NCI-H2029 (cell line): ENCODE measurements around the gene RIMS3.

Experiments used
- DNase-seq: peaks from one replicate; lab custom pipeline; 2025; lab: John Stamatoyannopoulos, UW

RIMS3 gene

GRCh38 chr1:40653851-40654537, 11.5 kb downstream of the RIMS3 start:
- DNase-seq: no peak

GRCh38 chr1:40652979-40653378, 12.5 kb downstream of the RIMS3 start:
- no peak for DNase-seq

GRCh38 chr1:40652468-40652867, 13.0 kb downstream of the RIMS3 start:
- DNase-seq: no peak

GRCh38 chr1:40651138-40651857, 14.2 kb downstream of the RIMS3 start:
- DNase-seq: peak; percentile 100

GRCh38 chr1:40650075-40650474, 15.4 kb downstream of the RIMS3 start:
- DNase-seq: peak; percentile 60

DNA sequence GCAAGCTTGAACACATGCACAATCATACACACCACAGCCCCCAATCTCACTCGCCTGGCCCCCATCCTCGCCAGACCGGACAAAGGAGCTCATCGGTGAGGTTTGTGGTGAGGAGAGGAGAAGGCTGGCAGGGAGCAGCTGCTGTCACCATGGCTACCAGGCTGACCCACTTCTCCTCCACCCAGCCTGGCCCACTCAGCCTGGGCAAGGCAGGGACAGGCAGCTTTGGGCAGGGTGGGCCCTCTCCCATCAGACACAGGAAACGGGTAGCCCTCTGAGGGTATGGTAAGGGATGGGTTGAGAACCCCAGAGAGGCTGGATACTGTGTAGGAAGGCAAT, 15.9 kb downstream of the RIMS3 start:
- peak; percentile 96 for DNase-seq

DNA sequence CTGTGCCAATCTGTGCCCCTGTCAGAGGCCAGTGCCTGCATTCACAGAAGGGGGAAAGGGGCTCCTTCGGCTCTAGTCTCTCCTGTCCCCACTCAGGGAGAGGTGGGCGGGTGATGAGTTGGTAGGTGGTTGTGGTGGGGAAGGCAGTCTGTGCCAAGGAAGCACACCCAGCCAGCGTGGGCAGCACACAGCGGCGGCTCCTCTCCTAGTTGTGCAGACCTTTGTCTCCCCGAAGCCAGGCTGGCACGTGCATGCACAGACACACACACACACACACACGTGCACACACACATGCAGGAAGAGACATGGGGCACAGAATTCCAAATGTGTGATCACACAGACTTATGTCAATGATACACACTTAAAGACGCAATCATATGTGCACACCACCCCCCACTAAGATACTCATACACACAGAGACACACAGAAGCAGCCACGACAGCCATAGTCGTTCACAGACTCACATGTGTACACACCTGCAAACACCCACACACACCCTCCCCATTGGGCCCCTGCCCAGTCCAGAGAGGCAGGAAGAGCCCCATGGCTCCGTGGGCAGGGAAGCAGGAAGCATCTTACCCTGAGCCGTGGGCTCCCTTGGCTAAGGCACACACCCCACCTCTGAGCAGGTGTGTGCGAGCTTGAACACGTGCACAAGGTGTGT, 16.4 kb downstream of the RIMS3 start:
- peak; percentile 98 for DNase-seq

DNA sequence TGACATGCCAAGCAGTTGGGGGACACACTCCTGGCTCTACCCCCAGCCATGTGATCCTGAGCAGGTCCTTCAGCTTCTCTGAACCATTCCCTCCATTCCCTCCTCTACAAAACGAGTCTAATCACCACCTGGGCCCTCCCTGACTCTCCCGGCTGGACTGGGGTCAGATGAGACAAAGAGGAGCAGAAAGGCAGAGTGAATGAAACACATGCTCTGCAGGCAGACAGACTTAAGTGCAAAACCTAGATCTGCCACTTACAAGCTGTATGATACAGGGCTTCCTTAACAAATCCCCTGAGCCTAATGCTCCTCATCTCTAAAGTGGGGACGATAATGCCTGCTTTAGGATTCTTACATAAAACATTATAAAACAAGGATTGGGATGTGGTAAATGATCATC, 17.3 kb downstream of the RIMS3 start:
- no peak for DNase-seq

GRCh38 chr1:40646315-40646714, 19.2 kb downstream of the RIMS3 start:
- no peak for DNase-seq

DNA sequence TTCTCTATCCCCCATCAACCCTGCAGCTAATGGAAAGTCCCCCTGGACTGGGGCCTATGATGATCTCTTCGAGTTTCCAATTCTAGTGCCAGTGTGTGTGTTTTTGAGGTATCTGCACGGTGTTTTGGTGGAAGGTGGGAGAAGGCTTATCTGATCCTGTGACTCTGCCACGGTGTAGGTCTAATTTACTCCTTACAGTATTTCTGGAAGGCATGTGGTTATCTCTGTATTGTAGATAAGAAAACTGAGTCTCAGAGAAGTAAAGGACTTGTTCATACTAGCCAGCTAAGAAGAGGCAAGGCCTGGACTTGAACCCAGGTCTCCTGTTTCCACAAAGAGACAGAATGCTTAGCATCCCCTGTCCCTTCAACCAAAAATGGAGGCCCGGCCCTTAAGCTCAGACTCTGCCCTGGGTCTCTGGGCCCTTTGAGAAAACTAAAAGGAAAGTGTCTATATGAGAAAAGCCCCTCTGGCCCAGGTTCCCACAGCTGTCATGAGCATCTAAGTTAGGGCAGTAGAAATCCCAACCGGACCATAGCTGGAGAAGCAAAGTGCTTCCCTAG, 20.3 kb downstream of the RIMS3 start:
- DNase-seq: no peak

- no peak for DNase-seq
These were observed 23.8 kb downstream of the RIMS3 start for GRCh38 chr1:40641601-40642242.

GRCh38 chr1:40640314-40641076, 25.0 kb downstream of the RIMS3 start:
- DNase-seq: no peak

DNA sequence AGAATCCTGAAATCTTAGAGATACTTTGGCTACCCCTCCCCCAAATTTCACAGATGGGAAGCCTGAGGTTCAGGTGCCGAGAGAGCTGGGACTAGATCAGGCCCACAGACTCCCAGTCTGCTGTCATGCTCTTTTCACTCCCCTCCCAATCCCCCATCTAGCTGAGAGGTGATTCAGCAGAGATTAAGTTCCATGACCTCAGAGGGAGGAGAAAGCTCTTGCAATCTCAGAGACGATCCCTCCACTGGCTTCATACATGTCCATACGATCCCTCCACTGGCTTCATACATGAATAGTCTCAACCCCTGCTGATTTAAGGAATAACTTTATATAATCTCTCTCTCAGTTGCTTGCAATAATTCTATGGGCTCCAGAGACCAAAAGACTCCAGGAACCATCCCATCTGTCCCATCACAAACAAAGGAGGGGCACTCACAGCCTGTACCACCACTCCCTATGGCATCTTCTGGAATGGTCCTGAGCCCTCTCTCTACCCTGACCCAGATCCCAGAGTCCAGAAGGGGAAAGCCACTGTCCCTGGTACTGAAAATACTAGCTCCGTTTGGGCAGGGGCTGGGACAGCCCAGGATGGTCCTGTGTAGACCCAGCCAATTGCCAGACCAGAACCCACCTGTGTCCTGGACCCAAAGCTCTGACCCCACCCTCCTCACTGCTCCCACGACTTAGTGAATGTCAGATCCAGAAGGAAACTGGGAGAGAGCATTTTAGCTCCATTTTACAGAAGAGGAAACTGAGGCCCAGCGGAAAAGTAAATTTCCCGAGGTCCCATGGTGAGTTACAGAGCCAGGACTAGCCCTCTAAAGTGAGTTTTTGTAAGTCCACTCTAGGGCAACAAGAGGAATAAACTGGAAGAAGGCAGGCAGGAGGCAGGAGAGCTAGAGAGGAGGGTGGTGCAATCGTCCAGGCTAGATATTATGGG, 27.1 kb downstream of the RIMS3 start:
- DNase-seq: no peak

GRCh38 chr1:40637470-40638007, 27.9 kb downstream of the RIMS3 start:
- no peak for DNase-seq

DNA sequence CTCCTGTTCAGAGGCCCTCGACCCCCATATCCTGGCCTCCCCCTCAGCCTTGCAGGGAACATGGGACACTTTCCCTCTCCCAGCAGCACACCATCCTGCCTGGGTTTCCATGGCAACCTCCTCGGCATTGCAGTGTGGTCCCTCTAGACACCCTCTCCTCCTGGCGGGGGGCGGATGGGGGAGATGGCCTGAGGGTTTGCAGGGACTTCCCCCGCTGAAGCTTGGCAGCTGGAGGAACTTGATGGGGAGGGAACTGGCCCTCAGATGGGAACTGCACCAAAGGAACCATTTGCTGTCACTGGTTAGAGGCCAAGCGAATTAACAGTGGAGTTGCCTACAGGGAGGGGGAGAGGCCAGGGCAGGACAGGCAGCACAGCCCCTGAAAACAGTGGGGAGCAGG, 28.7 kb downstream of the RIMS3 start:
- DNase-seq: no peak

GRCh38 chr1:40635763-40636500, 29.6 kb downstream of the RIMS3 start:
- no peak for DNase-seq

DNA sequence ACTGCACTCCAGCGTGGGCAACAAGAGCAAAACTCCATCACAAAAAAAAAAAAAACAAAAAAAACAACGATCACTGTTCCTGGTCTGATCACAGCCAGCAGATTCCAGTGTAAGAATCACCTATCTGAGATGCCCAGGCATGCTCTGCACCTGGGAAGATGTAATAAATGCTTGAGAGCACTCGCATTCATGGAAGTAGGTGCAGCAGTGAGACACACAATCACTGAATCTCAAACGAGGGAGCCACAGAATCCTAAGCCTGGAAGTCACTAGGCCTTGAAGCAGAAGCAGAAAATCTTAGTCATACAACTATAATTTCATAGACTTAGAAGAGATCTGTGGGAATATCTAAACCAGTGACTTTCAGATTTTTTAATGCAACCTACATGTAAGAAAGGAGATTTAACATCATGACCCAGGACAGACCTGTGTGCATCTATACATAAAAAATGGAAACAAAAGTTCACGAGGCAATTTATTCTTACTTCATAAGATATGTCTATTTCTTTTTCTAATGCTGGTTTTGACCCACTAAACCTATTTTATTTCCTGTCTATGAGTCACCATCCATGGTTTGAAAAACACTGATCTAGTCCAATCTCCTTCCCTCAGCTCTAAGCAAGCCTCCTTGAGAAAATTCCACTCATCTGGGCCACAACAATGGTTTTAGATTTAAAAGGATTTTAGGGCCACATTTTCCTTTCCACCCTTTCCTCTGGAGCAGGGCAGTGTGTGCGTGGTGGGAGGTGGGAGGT, 30.4 kb downstream of the RIMS3 start:
- no peak for DNase-seq

DNA sequence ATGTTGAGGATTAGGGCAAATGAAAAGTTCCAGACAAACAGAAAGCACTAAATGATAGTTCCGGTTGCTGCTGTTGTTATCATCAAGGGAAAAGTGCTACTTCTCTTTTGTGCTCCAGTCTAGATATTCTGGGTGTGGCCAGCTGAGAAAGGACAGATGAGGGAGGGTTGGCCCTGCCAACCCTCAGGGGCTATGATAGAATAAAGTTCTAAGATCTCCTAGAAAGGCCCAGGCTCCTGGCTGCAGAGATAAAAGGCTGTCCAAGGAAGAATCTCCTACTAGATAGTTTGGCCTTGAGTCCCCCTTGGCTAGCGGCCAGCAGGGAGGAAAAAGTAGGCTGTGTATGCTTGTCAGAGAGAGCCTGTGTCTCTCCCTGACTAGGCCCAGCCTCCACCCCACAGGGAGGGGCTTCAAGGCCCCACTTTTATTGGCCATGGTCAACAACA, 31.5 kb downstream of the RIMS3 start:
- DNase-seq: no peak

- DNase-seq: no peak
These were observed 32.0 kb downstream of the RIMS3 start for GRCh38 chr1:40633523-40633922.
